Keratinocyte (primary cell): Measurements from ENCODE around the gene ZNF578.

Source experiments
- EZH2 ChIP-seq: IDR thresholded peaks from one replicate; pipeline ENCODE4 v1.6.1; 2012; ENCODE audit warnings: inconsistent platforms, mild to moderate bottlenecking, low read length, moderate library complexity
- TF ChIP-seq, protein P1 (sequence below), 3 experiments: IDR thresholded peaks in 1 of 3; conservative IDR thresholded peaks in 1 of 3; optimal IDR thresholded peaks in 1 of 3; 2 replicates in 2 of 3; 3 replicates in 1 of 3; pipeline versions ENCODE3 to v1.5.1; 2011; ENCODE audit warnings: low read length in 3 of 3, mild to moderate bottlenecking in 3 of 3, moderate library complexity in 2 of 3, control low read depth in 1 of 3, inconsistent platforms in 1 of 3; ENCODE audit not compliant: insufficient read depth in 2 of 3; ENCODE audit errors: extremely low read depth in 1 of 3

DNA sequence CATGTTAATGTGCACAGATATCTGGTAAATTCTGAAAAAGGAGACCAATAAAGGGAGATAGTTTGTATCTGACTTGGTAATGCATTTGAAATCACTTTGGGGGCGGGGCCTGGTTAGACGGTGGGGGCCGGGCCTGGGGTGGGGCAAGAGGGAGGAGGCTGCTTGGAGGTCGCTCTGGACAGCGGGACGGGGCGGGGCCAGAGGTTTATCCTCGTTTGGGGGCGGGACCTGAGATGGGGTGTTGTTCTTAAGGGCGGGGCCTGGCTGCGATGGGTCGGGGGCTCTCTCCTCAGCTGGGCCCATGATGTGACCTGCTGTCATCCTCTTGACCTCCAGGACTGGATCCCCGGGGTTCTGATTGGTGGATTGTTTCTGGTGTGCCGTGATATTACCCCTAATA, 69.2 kb downstream of the ZNF578 start:
- no peak for TF ChIP-seq EZH2
- TF ChIP-seq, protein P1, sequence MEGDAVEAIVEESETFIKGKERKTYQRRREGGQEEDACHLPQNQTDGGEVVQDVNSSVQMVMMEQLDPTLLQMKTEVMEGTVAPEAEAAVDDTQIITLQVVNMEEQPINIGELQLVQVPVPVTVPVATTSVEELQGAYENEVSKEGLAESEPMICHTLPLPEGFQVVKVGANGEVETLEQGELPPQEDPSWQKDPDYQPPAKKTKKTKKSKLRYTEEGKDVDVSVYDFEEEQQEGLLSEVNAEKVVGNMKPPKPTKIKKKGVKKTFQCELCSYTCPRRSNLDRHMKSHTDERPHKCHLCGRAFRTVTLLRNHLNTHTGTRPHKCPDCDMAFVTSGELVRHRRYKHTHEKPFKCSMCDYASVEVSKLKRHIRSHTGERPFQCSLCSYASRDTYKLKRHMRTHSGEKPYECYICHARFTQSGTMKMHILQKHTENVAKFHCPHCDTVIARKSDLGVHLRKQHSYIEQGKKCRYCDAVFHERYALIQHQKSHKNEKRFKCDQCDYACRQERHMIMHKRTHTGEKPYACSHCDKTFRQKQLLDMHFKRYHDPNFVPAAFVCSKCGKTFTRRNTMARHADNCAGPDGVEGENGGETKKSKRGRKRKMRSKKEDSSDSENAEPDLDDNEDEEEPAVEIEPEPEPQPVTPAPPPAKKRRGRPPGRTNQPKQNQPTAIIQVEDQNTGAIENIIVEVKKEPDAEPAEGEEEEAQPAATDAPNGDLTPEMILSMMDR (optimal IDR thresholded peaks at IDR 0.05 in 1 of 3, IDR thresholded peaks at IDR 0.05 in 1 of 3, conservative IDR thresholded peaks at IDR 0.05 in 1 of 3; ENCODE audit: extremely low read depth in 1 of 3, insufficient read depth in 2 of 3, low read length in 3 of 3), result no peak
